Osteoblast (primary cell): ENCODE measurements around the gene CHKB. TPM values are rescaled to one million over a fixed set of nuclear protein-coding genes. Genes with fewer than 3 reads are reported as not detected.

Experiments used
- DNase-seq: peaks from one replicate; pipeline ENCODE4 v3.0.0; 2011; ENCODE audit warnings: low spot score, mixed read lengths; ENCODE audit not compliant: insufficient read length; ENCODE audit errors: missing footprints
- H2AFZ ChIP-seq: 2 replicates; pipeline ENCODE4 v1.6.0; 2011; ENCODE audit warnings: mild to moderate bottlenecking, low read length
- H3K27ac ChIP-seq: 2 replicates; pipeline ENCODE4 v1.5.1; 2011; ENCODE audit warnings: mild to moderate bottlenecking, low read depth, low read length, moderate library complexity
- H3K27me3 ChIP-seq: 2 replicates; pipeline ENCODE4 v1.6.0; 2012; ENCODE audit warnings: mild to moderate bottlenecking, control low read depth, inconsistent platforms, low read length, moderate library complexity; ENCODE audit not compliant: insufficient read depth
- H3K36me3 ChIP-seq: 2 replicates; pipeline ENCODE4 v1.5.1; 2011; ENCODE audit warnings: mild to moderate bottlenecking, low read length, control low read depth, moderate library complexity; ENCODE audit not compliant: insufficient read depth
- H3K4me1 ChIP-seq: 2 replicates; pipeline ENCODE4 v1.5.1; 2011; ENCODE audit warnings: mild to moderate bottlenecking, low read length, control low read depth, moderate library complexity; ENCODE audit not compliant: insufficient read depth
- H3K4me2 ChIP-seq: 2 replicates; pipeline ENCODE4 v1.6.0; 2011; ENCODE audit warnings: mild to moderate bottlenecking, low read length; ENCODE audit not compliant: insufficient read depth
- H3K4me3 ChIP-seq: fragments of 200-600 bp; sonication (generic); 3 replicates; pipeline ENCODE4 v1.5.1; 2012; ENCODE audit warnings: mild to moderate bottlenecking, low read length, inconsistent platforms; ENCODE audit not compliant: insufficient read depth
- H3K79me2 ChIP-seq: 2 replicates; pipeline ENCODE4 v1.6.0; 2012; ENCODE audit warnings: mild to moderate bottlenecking, low read length, control low read depth, inconsistent platforms; ENCODE audit not compliant: insufficient read depth
- H3K9me3 ChIP-seq: 2 replicates; pipeline ENCODE4 v1.5.1; 2011; ENCODE audit warnings: low read depth, low read length, control low read depth
- H4K20me1 ChIP-seq: 2 replicates; pipeline ENCODE4 v1.6.0; 2012; ENCODE audit warnings: mild to moderate bottlenecking, low read length, control low read depth; ENCODE audit not compliant: insufficient read depth
- CTCF ChIP-seq: IDR thresholded peaks from 2 replicates; pipeline ENCODE4 v1.5.1; 2011; ENCODE audit warnings: mild to moderate bottlenecking, low read depth, low read length, moderate library complexity; ENCODE audit errors: extremely low read depth
- total RNA-seq: library from RNA; depleted of rRNA; stranded (reverse); fragments of >200 nt; gene quantifications from 2 replicates; pipeline ENCODE4 v1.2.3, GENCODE V29; 2012

CHKB gene
- total RNA-seq, 1 donor = 28.6 TPM

GRCh38 chr22:50547263-50547985 lies 35.2 kb downstream of the CHKB start:
- DNase-seq = peak; percentile 79
- H3K27me3 ChIP-seq = peaks cover 53% of the 10 kb centered on the region

GRCh38 chr22:50546326-50547262 lies 36.1 kb downstream of the CHKB start:
- no peak overlapping the region for H3K4me2 ChIP-seq

More at GRCh38 chr22:50547263-50547985, 35.2 kb downstream of the CHKB start:
- Histone ChIP-seq H2AFZ (no peak overlapping the region), H3K79me2 (no peaks in the 10 kb centered on the region), H3K4me1 (peaks cover under 1% of the 10 kb centered on the region), H3K4me3 (no peak overlapping the region), H3K4me2 (no peak overlapping the region), H3K9me3 (no peaks in the 10 kb centered on the region), H3K27ac (no peak overlapping the region), H3K36me3 (no peaks in the 10 kb centered on the region), H4K20me1 (no peaks in the 10 kb centered on the region)
- no peak for TF ChIP-seq CTCF

GRCh38 chr22:50545522-50546325 lies 36.9 kb downstream of the CHKB start, which contains the start of gene KLHDC7B:
Gene KLHDC7B, plus strand, starts transcription at chr22:50545899. Its CDS starts 345 bp downstream, at chr22:50546244.
- Histone ChIP-seq H4K20me1 (no peaks in the 10 kb centered on the region), H3K27me3 (peaks cover 53% of the 10 kb centered on the region), H3K4me2 (no peak within 1 kb of the TSS), H3K36me3 (no peaks in the 10 kb centered on the region), H2AFZ (no peak within 1 kb of the TSS), H3K79me2 (no peaks in the 10 kb centered on the region), H3K4me3 (no peak within 1 kb of the TSS), H3K4me1 (peaks cover 7% of the 10 kb centered on the region), H3K9me3 (no peaks in the 10 kb centered on the region), H3K27ac (no peak within 1 kb of the TSS)
- peak; percentile 5 for TF ChIP-seq CTCF
- DNase-seq = peak; percentile 93

More at GRCh38 chr22:50546326-50547262, 36.1 kb downstream of the CHKB start:
- Histone ChIP-seq H2AFZ (no peak overlapping the region), H3K36me3 (no peaks in the 10 kb centered on the region), H3K79me2 (no peaks in the 10 kb centered on the region), H3K4me3 (no peak overlapping the region), H3K27me3 (peaks cover 53% of the 10 kb centered on the region), H3K9me3 (no peaks in the 10 kb centered on the region), H4K20me1 (no peaks in the 10 kb centered on the region), H3K4me1 (peaks cover 4% of the 10 kb centered on the region), H3K27ac (no peak overlapping the region)
- DNase-seq = peak; percentile 87
- no peak for TF ChIP-seq CTCF
